NCI-H128 (cell line): ENCODE measurements around the gene SORBS2.

Experiments used
- DNase-seq: peaks from one replicate; lab custom pipeline; 2025; ENCODE audit not compliant: unreplicated experiment; lab: John Stamatoyannopoulos, UW

SORBS2 gene

GRCh38 chr4:185835814-185836213 is 23.8 kb upstream of the SORBS2 start:
- DNase-seq: no peak

DNA sequence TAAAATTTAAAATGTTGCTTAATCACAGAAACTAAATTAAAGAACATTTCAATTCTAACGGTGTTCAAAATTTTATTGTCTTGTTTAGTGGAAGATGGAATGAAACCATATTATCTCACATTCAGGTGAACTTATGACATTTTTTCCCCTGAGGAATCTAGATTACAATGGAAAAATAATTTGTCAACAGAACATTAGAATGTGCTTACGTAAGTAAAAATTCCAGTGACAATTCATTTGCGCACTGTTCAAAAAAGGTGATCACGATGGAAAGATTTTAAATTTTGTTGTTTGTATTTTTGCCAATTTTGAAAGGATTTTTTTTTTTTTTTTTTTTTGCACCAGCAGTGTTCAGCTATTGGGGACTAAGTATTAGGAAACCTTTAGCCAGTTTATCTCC is 23.3 kb upstream of the SORBS2 start:
- DNase-seq: no peak

DNA sequence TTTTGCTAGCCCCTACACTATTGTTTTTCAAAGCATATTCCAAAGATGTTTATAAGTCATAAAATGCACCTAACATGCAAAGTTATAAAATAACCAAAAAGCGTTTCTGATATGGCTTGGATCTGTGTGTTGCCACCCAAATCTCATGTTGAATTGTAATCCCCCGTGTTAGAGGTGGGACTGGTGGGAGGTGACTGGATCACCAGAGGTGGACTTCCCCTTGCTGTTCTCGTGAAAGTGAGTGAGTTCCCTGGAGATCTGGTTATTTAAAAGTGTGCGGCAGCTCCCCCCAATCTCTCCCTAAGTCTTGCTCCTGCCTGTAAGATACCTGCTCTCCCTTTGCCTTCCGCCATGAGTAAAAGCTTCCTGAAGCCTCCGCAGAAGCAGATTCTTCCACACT is 22.8 kb upstream of the SORBS2 start:
- DNase-seq: no peak

GRCh38 chr4:185834088-185834487 is 22.1 kb upstream of the SORBS2 start:
- DNase-seq: no peak

GRCh38 chr4:185833055-185833598 is 21.1 kb upstream of the SORBS2 start:
- no peak for DNase-seq

DNA sequence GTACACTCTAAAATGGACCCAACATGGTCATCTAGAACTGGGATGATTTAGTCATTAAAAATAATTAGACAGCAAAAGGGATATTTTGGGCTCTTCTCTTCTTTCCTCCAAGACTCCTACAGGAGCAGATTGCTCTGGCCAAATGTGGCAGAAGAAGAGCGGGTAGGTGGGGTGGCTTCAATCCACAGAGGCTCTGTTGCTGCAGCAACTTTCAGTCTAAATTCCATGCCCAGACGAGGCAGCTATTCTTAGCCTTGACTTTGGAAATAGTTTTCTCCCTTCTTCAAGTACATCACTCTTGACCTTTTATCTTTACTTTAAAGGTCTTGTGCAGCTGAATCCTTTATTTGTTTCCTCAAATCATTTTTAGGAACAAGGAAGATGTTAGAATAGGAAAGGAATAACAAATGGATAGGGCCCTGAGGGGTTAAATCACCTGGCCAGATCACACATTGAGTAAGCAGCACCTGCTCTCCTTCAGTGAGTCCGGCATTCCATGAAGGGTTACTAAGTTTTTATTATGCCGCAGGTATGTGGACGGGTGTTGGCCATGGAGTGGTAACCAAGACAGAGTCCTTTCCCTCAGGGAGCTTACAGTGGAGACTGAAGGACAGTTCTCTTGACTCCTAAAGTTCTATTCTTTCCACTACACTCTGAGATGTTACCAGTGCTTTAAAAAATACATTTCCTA is 19.3 kb upstream of the SORBS2 start:
- no peak for DNase-seq

- no peak for DNase-seq
These were observed 18.4 kb upstream of the SORBS2 start for GRCh38 chr4:185830263-185830994.

- DNase-seq: no peak
These were observed 14.4 kb upstream of the SORBS2 start for GRCh38 chr4:185826381-185826780.

DNA sequence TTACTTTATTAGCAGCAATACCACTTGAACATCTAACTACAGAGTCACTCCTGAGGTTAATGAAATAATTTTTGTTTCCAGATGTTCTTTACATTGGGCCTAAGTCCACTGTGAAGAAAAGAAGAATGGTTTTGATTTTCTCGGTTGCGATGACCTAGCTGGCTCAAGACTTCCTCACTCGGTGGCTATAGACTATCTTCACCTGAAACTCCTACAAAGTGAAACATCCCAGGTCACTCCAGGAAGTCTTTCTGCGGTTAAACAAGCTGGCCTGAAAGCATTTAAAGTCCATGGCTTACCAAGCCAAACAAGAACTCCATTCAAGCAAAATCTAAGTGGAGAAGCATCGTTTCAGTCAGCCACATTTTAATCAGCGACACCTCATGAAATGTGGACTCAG is 13.7 kb upstream of the SORBS2 start:
- no peak for DNase-seq

GRCh38 chr4:185822791-185823190 is 10.8 kb upstream of the SORBS2 start:
- no peak for DNase-seq

DNA sequence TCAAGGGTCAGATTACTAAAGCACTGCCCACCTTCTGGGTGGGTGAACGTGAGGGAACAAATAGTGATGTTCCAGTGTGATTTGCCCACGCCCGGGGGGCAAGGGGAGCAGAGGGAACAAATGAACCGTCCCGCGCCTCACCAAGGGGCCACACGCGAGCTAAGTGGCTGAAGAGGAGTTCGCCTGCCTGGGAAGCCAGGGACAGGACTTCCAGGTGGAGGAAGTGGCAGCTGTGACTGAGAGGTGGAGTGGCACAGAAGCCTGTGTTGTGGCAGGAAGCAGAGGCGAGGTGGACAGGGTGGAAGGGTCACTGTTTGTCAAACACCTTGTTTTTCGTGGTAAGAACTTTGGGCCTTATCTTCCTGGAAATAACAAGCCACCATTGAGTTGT is 9.0 kb upstream of the SORBS2 start:
- no peak for DNase-seq

DNA sequence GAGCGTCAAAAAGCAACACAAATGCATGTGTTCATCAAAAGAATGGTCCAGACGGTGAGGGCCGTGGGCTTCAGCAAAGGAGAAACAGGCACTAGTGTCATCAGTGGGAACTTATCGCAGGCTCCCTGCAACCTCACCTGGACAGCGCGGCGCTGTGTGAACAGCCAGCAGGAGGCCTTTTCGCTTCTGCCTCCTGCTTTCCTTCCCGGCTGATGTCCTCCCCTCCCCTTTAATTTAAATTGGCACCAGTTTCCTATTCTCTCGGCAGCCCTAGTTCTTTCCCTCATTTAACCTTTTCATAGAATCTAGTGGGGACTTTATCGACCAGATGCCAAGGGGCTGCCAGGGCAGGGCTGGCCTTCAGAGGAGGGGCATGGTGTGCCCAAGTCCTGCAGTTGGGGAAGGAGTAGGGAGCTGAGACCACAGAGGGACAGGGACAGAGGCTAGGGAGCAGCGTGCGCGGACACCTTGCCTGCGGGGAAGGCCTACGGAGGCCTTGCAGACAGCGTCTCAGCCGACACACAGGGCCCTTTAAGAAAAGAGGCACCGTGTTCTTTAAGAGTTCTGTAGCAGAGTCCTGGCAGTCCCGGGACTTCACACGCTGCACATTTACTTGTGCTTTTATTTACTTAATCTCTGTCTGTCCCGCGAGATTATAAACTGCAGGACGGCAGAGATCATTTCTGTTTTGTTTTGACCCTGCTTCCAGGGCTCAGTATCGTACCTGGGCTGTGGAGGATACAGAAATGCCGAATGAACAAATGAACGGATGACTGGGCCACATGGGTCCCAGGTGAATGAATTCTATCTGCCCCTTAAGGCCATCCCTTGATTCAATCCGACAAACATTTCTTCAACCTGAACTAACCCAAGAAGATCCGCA is 8.4 kb upstream of the SORBS2 start:
- DNase-seq: no peak

DNA sequence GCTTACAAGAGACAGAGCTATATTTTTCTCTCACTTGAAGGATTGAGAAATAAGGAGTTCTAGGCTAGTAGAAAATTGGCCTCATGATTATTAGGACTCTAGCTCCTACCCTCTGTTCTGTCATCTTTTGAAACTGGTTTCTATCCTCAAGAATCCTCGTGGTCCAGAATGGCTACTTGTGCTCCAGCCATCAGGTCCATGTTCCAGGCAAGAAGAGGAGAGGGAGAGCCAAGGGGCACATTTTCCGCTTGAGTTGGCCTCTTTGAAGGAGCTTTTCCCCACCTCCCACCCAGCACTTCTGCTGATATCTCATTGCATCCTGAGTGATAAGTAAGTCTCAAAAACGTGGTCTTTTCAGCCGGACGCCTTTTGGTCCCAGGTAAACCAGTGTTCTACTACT is 7.2 kb upstream of the SORBS2 start:
- no peak for DNase-seq

- no peak for DNase-seq
These were observed 5.4 kb upstream of the SORBS2 start for GRCh38 chr4:185817403-185817818.

GRCh38 chr4:185813133-185813532 is 1.1 kb upstream of the SORBS2 start:
- no peak for DNase-seq

- DNase-seq: no peak
These were observed 1.1 kb downstream of the SORBS2 start for GRCh38 chr4:185810746-185811508.

- DNase-seq: no peak
These were observed 2.4 kb downstream of the SORBS2 start for GRCh38 chr4:185809533-185810071.

DNA sequence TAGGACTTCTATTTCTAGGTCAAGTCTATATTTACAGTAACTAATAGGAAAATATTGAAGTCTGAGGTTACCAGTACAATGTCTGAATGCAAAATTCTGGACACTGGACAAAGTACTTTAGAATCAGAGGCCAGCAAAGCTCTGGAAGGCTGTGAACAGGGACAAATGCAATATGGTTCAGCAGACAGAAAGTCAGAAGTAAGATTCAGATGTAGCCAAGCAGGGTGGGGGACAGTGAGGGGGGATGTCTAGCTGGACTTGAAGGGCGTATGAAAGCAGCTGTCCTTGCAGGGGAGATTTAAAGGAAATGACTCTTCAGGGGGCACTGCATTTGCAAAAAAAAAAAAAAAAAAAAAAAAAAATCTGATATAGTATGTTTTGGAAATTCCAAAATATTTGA is 2.9 kb downstream of the SORBS2 start:
- no peak for DNase-seq

- DNase-seq: no peak
These were observed 6.0 kb downstream of the SORBS2 start for GRCh38 chr4:185805979-185806378.

- no peak for DNase-seq
These were observed 6.7 kb downstream of the SORBS2 start for GRCh38 chr4:185805262-185805802.
